Measurements from ENCODE around the gene SIRT2.

SIRT2 gene

GRCh38 chr19:38911388-38912001 lies 12.1 kb upstream of the SIRT2 start:
- DNase-seq (ENCODE audit: low read depth), result no peak
- no peak overlapping the region for H3K4me3 ChIP-seq (ENCODE audit: low read length)
- no peak for TF ChIP-seq CTCF (conservative IDR thresholded peaks at IDR 0.05; ENCODE audit: low read length)

GRCh38 chr19:38910488-38910887 lies 11.1 kb upstream of the SIRT2 start:
- H3K4me3 ChIP-seq (ENCODE audit: low read length), result no peak overlapping the region
- no peak for DNase-seq (ENCODE audit: low read depth)
- no peak for TF ChIP-seq CTCF (conservative IDR thresholded peaks at IDR 0.05; ENCODE audit: low read length)

- no peak for TF ChIP-seq CTCF (conservative IDR thresholded peaks at IDR 0.05; ENCODE audit: low read length)
- no peak for DNase-seq (ENCODE audit: low read depth)
- no peak overlapping the region for H3K4me3 ChIP-seq (ENCODE audit: low read length)
Observed at GRCh38 chr19:38908911-38909310, 9.5 kb upstream of the SIRT2 start.

GRCh38 chr19:38907670-38908069 lies 8.3 kb upstream of the SIRT2 start:
- H3K4me3 ChIP-seq (ENCODE audit: low read length), result no peak overlapping the region
- TF ChIP-seq CTCF (conservative IDR thresholded peaks at IDR 0.05; ENCODE audit: low read length), result no peak
- DNase-seq (ENCODE audit: low read depth), result no peak

GRCh38 chr19:38907227-38907626 lies 7.8 kb upstream of the SIRT2 start:
- DNase-seq (ENCODE audit: low read depth), result no peak
- H3K4me3 ChIP-seq (ENCODE audit: low read length), result no peak overlapping the region
- TF ChIP-seq CTCF (conservative IDR thresholded peaks at IDR 0.05; ENCODE audit: low read length), result no peak

GRCh38 chr19:38905620-38906019 lies 6.2 kb upstream of the SIRT2 start:
- no peak for DNase-seq (ENCODE audit: low read depth)
- no peak for TF ChIP-seq CTCF (conservative IDR thresholded peaks at IDR 0.05; ENCODE audit: low read length)
- H3K4me3 ChIP-seq (ENCODE audit: low read length), result no peak overlapping the region

GRCh38 chr19:38904581-38905539 lies 5.4 kb upstream of the SIRT2 start:
- H3K4me3 ChIP-seq (ENCODE audit: low read length), result no peak overlapping the region
- DNase-seq (ENCODE audit: low read depth), result no peak
- no peak for TF ChIP-seq CTCF (conservative IDR thresholded peaks at IDR 0.05; ENCODE audit: low read length)
